Peyer's patch (tissue), 4 donors: ENCODE measurements around the gene ARL4D.

ENCODE experiments used
- CTCF ChIP-seq, 6 experiments: fragments of 450-650 bp in 4 of 6; fragments of 200-600 bp in 2 of 6; sonication (generic) in 1 of 6; IDR thresholded peaks; one replicate each; pipeline ENCODE4 v1.5.1; 2017 to 2019; ENCODE audit warnings: antibody characterized with exemption in 6 of 6, mild to moderate bottlenecking in 3 of 6, moderate library complexity in 1 of 6
- POLR2A ChIP-seq, 2 donors: fragments of 450-650 bp; IDR thresholded peaks; one replicate each; pipeline ENCODE4 v1.5.1; 2017; ENCODE audit warnings: antibody characterized with exemption in 2 of 2, mild to moderate bottlenecking in 2 of 2, moderate library complexity in 2 of 2

- TF ChIP-seq POLR2A (IDR thresholded peaks at IDR 0.05) (no peak), CTCF (IDR thresholded peaks at IDR 0.05) (no peak)
These were observed 13.0 kb downstream of the ARL4D start for GRCh38 chr17:43411749-43412148.
